Endothelial cell (in vitro differentiated cells): ENCODE measurements around the gene MPP4. TPM values are rescaled to one million over a fixed set of nuclear protein-coding genes. Genes with fewer than 3 reads are reported as not detected.

ENCODE experiments used
- DNase-seq: peaks from one replicate; pipeline ENCODE4 v3.0.0; 2021; ENCODE audit warnings: low spot score
- H3K27ac Mint-ChIP-seq: one replicate; pipeline ENCODE4 v1.8.0; 2021; ENCODE audit warnings: mixed read lengths, inconsistent platforms; ENCODE audit not compliant: unreplicated experiment
- H3K27me3 Mint-ChIP-seq: one replicate; pipeline ENCODE4 v1.8.0; 2021; ENCODE audit warnings: mild to moderate bottlenecking, moderate library complexity, mixed read lengths, inconsistent platforms; ENCODE audit not compliant: unreplicated experiment
- H3K36me3 Mint-ChIP-seq: one replicate; pipeline ENCODE4 v1.8.0; 2021; ENCODE audit warnings: mild to moderate bottlenecking, low read depth, mixed read lengths, inconsistent platforms; ENCODE audit not compliant: unreplicated experiment
- H3K4me1 Mint-ChIP-seq: one replicate; pipeline ENCODE4 v1.8.0; 2021; ENCODE audit warnings: mild to moderate bottlenecking, mixed read lengths, inconsistent platforms; ENCODE audit not compliant: unreplicated experiment
- H3K4me3 Mint-ChIP-seq: one replicate; pipeline ENCODE4 v1.8.0; 2021; ENCODE audit warnings: mild to moderate bottlenecking, mixed read lengths, inconsistent platforms; ENCODE audit not compliant: unreplicated experiment
- H3K9me3 Mint-ChIP-seq: one replicate; pipeline ENCODE4 v1.8.0; 2021; ENCODE audit warnings: mixed read lengths, inconsistent platforms; ENCODE audit not compliant: unreplicated experiment
- CTCF ChIP-seq: fragments of 200-600 bp; sonication (generic); IDR thresholded peaks from one replicate; pipeline ENCODE4 v1.5.0; 2021; ENCODE audit warnings: antibody characterized with exemption; ENCODE audit not compliant: unreplicated experiment
- total RNA-seq: library from RNA; stranded (reverse); fragmentation: NEBNext Ultra II Directional; extraction: Animal tissue kit (Norgen Biotek cat#: 25700); gene quantifications from one replicate; pipeline ENCODE4 v1.2.1, GENCODE V29; 2021; ENCODE audit not compliant: unreplicated experiment

Gene MPP4
- total RNA-seq, 1 donor from 2014 or later: 0.13 TPM

GRCh38 chr2:201656102-201656501, 42.3 kb downstream of the MPP4 start:
- Mint-ChIP-seq H3K27me3 (no peaks in the 10 kb centered on the region), H3K27ac (no peak overlapping the region), H3K36me3 (no peaks in the 10 kb centered on the region), H3K9me3 (no peaks in the 10 kb centered on the region), H3K4me3 (no peak overlapping the region), H3K4me1 (no peaks in the 10 kb centered on the region)
- no peak for TF ChIP-seq CTCF
- no peak for DNase-seq

GRCh38 chr2:201654616-201655384, 43.6 kb downstream of the MPP4 start:
- no peaks in the 10 kb centered on the region for H3K9me3 Mint-ChIP-seq
- no peak overlapping the region for H3K27ac Mint-ChIP-seq
- no peak for DNase-seq
- no peak overlapping the region for H3K4me3 Mint-ChIP-seq
- TF ChIP-seq CTCF: no peak
- no peaks in the 10 kb centered on the region for H3K27me3 Mint-ChIP-seq
- no peaks in the 10 kb centered on the region for H3K4me1 Mint-ChIP-seq
- H3K36me3 Mint-ChIP-seq: no peaks in the 10 kb centered on the region

- H3K27ac Mint-ChIP-seq: no peak overlapping the region
- H3K4me1 Mint-ChIP-seq: peaks cover 8% of the 10 kb centered on the region
- no peak overlapping the region for H3K4me3 Mint-ChIP-seq
- no peak for DNase-seq
- H3K9me3 Mint-ChIP-seq: no peaks in the 10 kb centered on the region
- no peaks in the 10 kb centered on the region for H3K27me3 Mint-ChIP-seq
- H3K36me3 Mint-ChIP-seq: no peaks in the 10 kb centered on the region
- no peak for TF ChIP-seq CTCF
Observed at GRCh38 chr2:201653221-201653620, 45.2 kb downstream of the MPP4 start.

GRCh38 chr2:201649442-201649841, 49.0 kb downstream of the MPP4 start:
- Mint-ChIP-seq H3K9me3 (no peaks in the 10 kb centered on the region), H3K4me3 (no peak overlapping the region), H3K4me1 (peaks cover 11% of the 10 kb centered on the region), H3K27ac (no peak overlapping the region), H3K27me3 (no peaks in the 10 kb centered on the region), H3K36me3 (no peaks in the 10 kb centered on the region)
- DNase-seq: no peak
- no peak for TF ChIP-seq CTCF

- TF ChIP-seq CTCF: no peak
- no peak overlapping the region for H3K27ac Mint-ChIP-seq
- H3K27me3 Mint-ChIP-seq: peaks cover 1% of the 10 kb centered on the region
- H3K4me3 Mint-ChIP-seq: no peak overlapping the region
- DNase-seq: no peak
- H3K9me3 Mint-ChIP-seq: no peaks in the 10 kb centered on the region
- peaks cover 3% of the 10 kb centered on the region for H3K36me3 Mint-ChIP-seq
- peaks cover 15% of the 10 kb centered on the region for H3K4me1 Mint-ChIP-seq
Observed at GRCh38 chr2:201647431-201647830, 51.0 kb downstream of the MPP4 start.
